Mesendoderm (in vitro differentiated cells): Measurements from ENCODE around the gene B3GALT6.

Experiments used
- DNase-seq: peaks from one replicate; pipeline ENCODE4 v3.0.0; 2013
- H2AK5ac ChIP-seq: 2 replicates; pipeline ENCODE4 v1.6.1; 2013; ENCODE audit warnings: low read length, inconsistent platforms
- H2BK120ac ChIP-seq: 2 replicates; pipeline ENCODE4 v1.6.1; 2013; ENCODE audit warnings: low read depth, mild to moderate bottlenecking, low read length, moderate library complexity, mixed read lengths
- H2BK15ac ChIP-seq: replicated peaks from 2 replicates; pipeline ENCODE4 v1.6.1; 2013; ENCODE audit warnings: low read depth, mild to moderate bottlenecking, moderate library complexity
- H2BK5ac ChIP-seq: 2 replicates; pipeline ENCODE4 v1.6.1; 2013; ENCODE audit warnings: low read length, inconsistent platforms
- H3K18ac ChIP-seq: 2 replicates; pipeline ENCODE4 v1.6.1; 2013; ENCODE audit warnings: mild to moderate bottlenecking, low read length, mixed read lengths
- H3K23ac ChIP-seq: one replicate; pipeline ENCODE4 v1.6.1; 2013; ENCODE audit warnings: low read length
- H3K27ac ChIP-seq: 2 replicates; pipeline ENCODE4 v1.5.1; 2013; ENCODE audit warnings: low read depth, mild to moderate bottlenecking, inconsistent platforms, low read length, moderate library complexity
- H3K27me3 ChIP-seq: 2 replicates; pipeline ENCODE4 v1.6.1; 2013; ENCODE audit warnings: low read length, control low read depth, mild to moderate bottlenecking, inconsistent platforms; ENCODE audit not compliant: insufficient read depth, poor library complexity
- H3K36me3 ChIP-seq: 2 replicates; pipeline ENCODE4 v1.6.1; 2013; ENCODE audit warnings: low read length, inconsistent platforms; ENCODE audit not compliant: control insufficient read depth, insufficient read depth
- H3K4ac ChIP-seq: one replicate; pipeline ENCODE4 v1.6.1; 2013; ENCODE audit warnings: low read depth, mild to moderate bottlenecking, low read length, moderate library complexity
- H3K4me1 ChIP-seq: 2 replicates; pipeline ENCODE4 v1.6.1; 2013; ENCODE audit warnings: low read depth, low read length, inconsistent platforms; ENCODE audit not compliant: control insufficient read depth
- H3K4me2 ChIP-seq: 2 replicates; pipeline ENCODE4 v1.6.1; 2013; ENCODE audit warnings: low read length
- H3K4me3 ChIP-seq: 2 replicates; pipeline ENCODE4 v1.5.1; 2013; ENCODE audit warnings: mild to moderate bottlenecking, low read length
- H3K56ac ChIP-seq: one replicate; pipeline ENCODE4 v1.6.1; 2013; ENCODE audit warnings: low read length
- H3K79me1 ChIP-seq: 2 replicates; pipeline ENCODE4 v1.6.1; 2013; ENCODE audit warnings: low read length, inconsistent platforms
- H3K79me2 ChIP-seq: 2 replicates; pipeline ENCODE4 v1.6.1; 2013; ENCODE audit warnings: mild to moderate bottlenecking, low read length; ENCODE audit not compliant: control insufficient read depth, insufficient read depth
- H3K9ac ChIP-seq: 2 replicates; pipeline ENCODE4 v1.6.1; 2013; ENCODE audit warnings: low read length, inconsistent platforms
- H4K5ac ChIP-seq: one replicate; pipeline ENCODE4 v1.6.1; 2013; ENCODE audit warnings: low read length
- H4K8ac ChIP-seq: one replicate; pipeline ENCODE4 v1.6.1; 2013; ENCODE audit warnings: low read depth, mild to moderate bottlenecking, control low read depth, low read length, moderate library complexity
- WGBS: extraction: QIAGEN DNeasy Blood & Tissue Kit; methylation state at CpG from one replicate; pipeline ENCODE4 v1.1.7; 2013; ENCODE audit warnings: low lambda C conversion rate, missing lambda C conversion rate; ENCODE audit not compliant: insufficient coverage; ENCODE audit errors: extremely low coverage; 5-methylcytosine and 5-hydroxymethylcytosine counted together

The B3GALT6 gene

GRCh38 chr1:1225238-1225845 lies 6.7 kb upstream of the B3GALT6 start:
- Histone ChIP-seq H2AK5ac (no peak overlapping the region), H3K4me3 (no peak overlapping the region), H3K23ac (no peak overlapping the region), H3K27me3 (no peaks in the 10 kb centered on the region), H3K4me1 (no peaks in the 10 kb centered on the region), H2BK15ac (no peak overlapping the region), H3K79me2 (peaks cover 19% of the 10 kb centered on the region), H2BK120ac (no peak overlapping the region), H3K79me1 (peaks cover 19% of the 10 kb centered on the region), H3K4me2 (no peak overlapping the region), H3K18ac (no peak overlapping the region), H3K36me3 (peaks cover 4% of the 10 kb centered on the region), H3K4ac (no peak overlapping the region), H4K5ac (no peak overlapping the region), H4K8ac (no peak overlapping the region), H3K27ac (no peak overlapping the region), H3K9ac (no peak overlapping the region), H3K56ac (no peak overlapping the region), H2BK5ac (no peak overlapping the region)
- no peak for DNase-seq
- WGBS = no CpG with 5 or more reads among the region's 34 CpGs

GRCh38 chr1:1225913-1226312 lies 6.1 kb upstream of the B3GALT6 start:
- H2BK5ac ChIP-seq = no peak overlapping the region
- no peak overlapping the region for H4K5ac ChIP-seq
- no peak overlapping the region for H3K4me3 ChIP-seq
- H3K27me3 ChIP-seq = no peaks in the 10 kb centered on the region
- no peak overlapping the region for H3K18ac ChIP-seq
- H3K56ac ChIP-seq = no peak overlapping the region
- no peak overlapping the region for H3K4me2 ChIP-seq
- no peak overlapping the region for H3K27ac ChIP-seq
- no peak overlapping the region for H3K9ac ChIP-seq
- H3K23ac ChIP-seq = no peak overlapping the region
- no CpG with 5 or more reads among the region's 18 CpGs for WGBS
- DNase-seq = no peak
- H3K79me2 ChIP-seq = peaks cover 24% of the 10 kb centered on the region
- no peak overlapping the region for H3K4ac ChIP-seq
- no peak overlapping the region for H2BK120ac ChIP-seq
- no peak overlapping the region for H2BK15ac ChIP-seq
- H2AK5ac ChIP-seq = no peak overlapping the region
- H3K36me3 ChIP-seq = peaks cover 4% of the 10 kb centered on the region
- H4K8ac ChIP-seq = no peak overlapping the region
- H3K79me1 ChIP-seq = peaks cover 23% of the 10 kb centered on the region
- H3K4me1 ChIP-seq = peaks cover 3% of the 10 kb centered on the region

- H2BK120ac ChIP-seq = no peak overlapping the region
- H3K23ac ChIP-seq = no peak overlapping the region
- H3K4me2 ChIP-seq = no peak overlapping the region
- peaks cover 26% of the 10 kb centered on the region for H3K79me2 ChIP-seq
- WGBS = no CpG with 5 or more reads among the region's 44 CpGs
- no peak overlapping the region for H3K4ac ChIP-seq
- no peaks in the 10 kb centered on the region for H3K27me3 ChIP-seq
- H3K79me1 ChIP-seq = peaks cover 27% of the 10 kb centered on the region
- H3K18ac ChIP-seq = no peak overlapping the region
- no peak overlapping the region for H4K5ac ChIP-seq
- H2AK5ac ChIP-seq = no peak overlapping the region
- H2BK5ac ChIP-seq = no peak overlapping the region
- H3K4me1 ChIP-seq = peaks cover 3% of the 10 kb centered on the region
- H3K9ac ChIP-seq = no peak overlapping the region
- H2BK15ac ChIP-seq = no peak overlapping the region
- H3K27ac ChIP-seq = no peak overlapping the region
- H3K56ac ChIP-seq = no peak overlapping the region
- H3K36me3 ChIP-seq = peaks cover 4% of the 10 kb centered on the region
- H3K4me3 ChIP-seq = no peak overlapping the region
- DNase-seq = no peak
- no peak overlapping the region for H4K8ac ChIP-seq
These were observed 5.3 kb upstream of the B3GALT6 start for GRCh38 chr1:1226566-1227362.

GRCh38 chr1:1227386-1227785 lies 4.7 kb upstream of the B3GALT6 start:
- Histone ChIP-seq H4K8ac (no peak overlapping the region), H3K79me2 (peaks cover 26% of the 10 kb centered on the region), H3K9ac (no peak overlapping the region), H4K5ac (no peak overlapping the region), H3K4me1 (peaks cover 3% of the 10 kb centered on the region), H3K36me3 (peaks cover 4% of the 10 kb centered on the region), H2AK5ac (no peak overlapping the region), H3K23ac (no peak overlapping the region), H3K18ac (no peak overlapping the region), H2BK15ac (no peak overlapping the region), H3K27ac (no peak overlapping the region), H3K56ac (no peak overlapping the region), H3K27me3 (no peaks in the 10 kb centered on the region), H2BK5ac (no peak overlapping the region), H3K79me1 (peaks cover 27% of the 10 kb centered on the region), H2BK120ac (no peak overlapping the region), H3K4ac (no peak overlapping the region), H3K4me3 (no peak overlapping the region), H3K4me2 (no peak overlapping the region)
- no CpG with 5 or more reads among the region's 25 CpGs for WGBS
- DNase-seq = no peak

- no peak overlapping the region for H3K56ac ChIP-seq
- no peak overlapping the region for H3K4me2 ChIP-seq
- H4K8ac ChIP-seq = no peak overlapping the region
- peaks cover 31% of the 10 kb centered on the region for H3K79me2 ChIP-seq
- no peak overlapping the region for H4K5ac ChIP-seq
- H3K79me1 ChIP-seq = peaks cover 31% of the 10 kb centered on the region
- no peak overlapping the region for H3K9ac ChIP-seq
- no peak overlapping the region for H2AK5ac ChIP-seq
- H3K27me3 ChIP-seq = no peaks in the 10 kb centered on the region
- DNase-seq = no peak
- no peak overlapping the region for H2BK5ac ChIP-seq
- no peak overlapping the region for H3K18ac ChIP-seq
- H3K4me3 ChIP-seq = no peak overlapping the region
- H3K23ac ChIP-seq = no peak overlapping the region
- H3K4me1 ChIP-seq = peaks cover 7% of the 10 kb centered on the region
- H3K4ac ChIP-seq = no peak overlapping the region
- no peak overlapping the region for H2BK15ac ChIP-seq
- no peak overlapping the region for H2BK120ac ChIP-seq
- H3K27ac ChIP-seq = no peak overlapping the region
- no peaks in the 10 kb centered on the region for H3K36me3 ChIP-seq
- WGBS = no CpG with 5 or more reads among the region's 30 CpGs
These were observed 3.9 kb upstream of the B3GALT6 start for GRCh38 chr1:1228187-1228586.
